HepG2 (cell line): Measurements from ENCODE around the gene POLR2B. TPM values are rescaled to one million over a fixed set of nuclear protein-coding genes. Genes with fewer than 3 reads are reported as not detected.
A peak's percentile ranks its signal among the peaks of the same experiment; 100 is the strongest.

Source experiments
- AGO1 ChIP-seq: fragments of 200-400 bp; formaldehyde crosslinking; IDR thresholded peaks from 2 replicates; pipeline ENCODE4 v1.6.1; 2017; ENCODE audit warnings: mild to moderate bottlenecking, low read depth, low read length, moderate library complexity; ENCODE audit not compliant: poor library complexity, severe bottlenecking
- ATF7-NPFF ChIP-seq: sonication (generic); formaldehyde crosslinking; IDR thresholded peaks from 2 replicates; pipeline ENCODE4 v1.8.1; 2023; ENCODE audit warnings: mild to moderate bottlenecking, low read depth, missing genetic modification reagents, moderate library complexity
- CHCHD3 ChIP-seq: sonication (generic); formaldehyde crosslinking; IDR thresholded peaks from 2 replicates; pipeline ENCODE4 v1.8.0; 2022; ENCODE audit warnings: mild to moderate bottlenecking, missing genetic modification reagents, moderate library complexity
- ETV5 ChIP-seq: IDR thresholded peaks from 2 replicates; pipeline ENCODE4 v1.6.1; 2018; ENCODE audit warnings: missing biosample characterization, missing genetic modification reagents, inconsistent platforms, borderline replicate concordance
- EZH2 ChIP-seq: conservative IDR thresholded peaks from 2 replicates; pipeline ENCODE4 v1.6.1; 2012; ENCODE audit warnings: mild to moderate bottlenecking, low read depth, low read length, moderate library complexity
- FOSL1 ChIP-seq: sonication (generic); formaldehyde crosslinking; IDR thresholded peaks from 2 replicates; pipeline ENCODE4 v1.9.0; 2021; ENCODE audit warnings: missing genetic modification reagents, borderline replicate concordance
- HDAC1 ChIP-seq: sonication (generic); formaldehyde crosslinking; IDR thresholded peaks from 2 replicates; pipeline ENCODE4 v1.5.1; 2020; ENCODE audit warnings: mild to moderate bottlenecking, missing genetic modification reagents
- IRF2 ChIP-seq: IDR thresholded peaks from 2 replicates; pipeline ENCODE4 v1.6.1; 2018; ENCODE audit warnings: missing genetic modification reagents, missing compliant biosample characterization
- JUNB ChIP-seq: sonication (generic); formaldehyde crosslinking; IDR thresholded peaks from 2 replicates; pipeline ENCODE4 v1.8.0; 2022; ENCODE audit warnings: missing genetic modification reagents, mild to moderate bottlenecking, borderline replicate concordance
- MED1 ChIP-seq: sonication (generic); formaldehyde crosslinking; IDR thresholded peaks from 2 replicates; pipeline ENCODE4 v1.4.0; 2020; ENCODE audit warnings: missing genetic modification reagents
- MIER2 ChIP-seq: IDR thresholded peaks from 2 replicates; pipeline ENCODE4 v1.6.1; 2016; ENCODE audit warnings: missing biosample characterization, missing genetic modification reagents
- MLXIP ChIP-seq: sonication (generic); formaldehyde crosslinking; IDR thresholded peaks from 2 replicates; pipeline ENCODE4 v1.9.0; 2021; ENCODE audit warnings: missing genetic modification reagents, borderline replicate concordance
- MTF2 ChIP-seq: sonication (generic); formaldehyde crosslinking; IDR thresholded peaks from 2 replicates; pipeline ENCODE4 v1.5.0; 2020; ENCODE audit warnings: missing genetic modification reagents, borderline replicate concordance
- NPAS2 ChIP-seq: sonication (generic); formaldehyde crosslinking; IDR thresholded peaks from 2 replicates; pipeline ENCODE4 v1.8.0; 2022; ENCODE audit warnings: mild to moderate bottlenecking, missing genetic modification reagents, borderline replicate concordance
- PHF20 ChIP-seq: sonication (generic); formaldehyde crosslinking; IDR thresholded peaks from 2 replicates; pipeline ENCODE4 v1.5.0; 2020; ENCODE audit warnings: mild to moderate bottlenecking, missing genetic modification reagents
- SP1 ChIP-seq, 2 experiments: fragments of 450-650 bp in 1 of 2; sonication (generic) in 1 of 2; formaldehyde crosslinking in 1 of 2; IDR thresholded peaks; 2 replicates each; pipeline versions ENCODE4 v1.4.0 to v1.6.1; 2016 to 2020; ENCODE audit warnings: missing genetic modification reagents in 1 of 2
- STAT6 ChIP-seq: sonication (generic); formaldehyde crosslinking; IDR thresholded peaks from 2 replicates; pipeline ENCODE4 v1.4.0; 2020; ENCODE audit warnings: missing genetic modification reagents, mild to moderate bottlenecking, borderline replicate concordance
- U2AF1 ChIP-seq: fragments of 200-400 bp; formaldehyde crosslinking; optimal IDR thresholded peaks from 2 replicates; pipeline ENCODE3; 2017; ENCODE audit warnings: mild to moderate bottlenecking, low read depth, low read length
- ZBTB25 ChIP-seq: IDR thresholded peaks from 2 replicates; pipeline ENCODE4 v1.6.1; 2018; ENCODE audit warnings: missing genetic modification reagents
- ZBTB7B ChIP-seq: sonication (generic); formaldehyde crosslinking; IDR thresholded peaks from 2 replicates; pipeline ENCODE4 v1.4.0; 2020; ENCODE audit warnings: missing genetic modification reagents
- ZNF253 ChIP-seq: sonication (generic); formaldehyde crosslinking; IDR thresholded peaks from 2 replicates; pipeline ENCODE4 v1.8.0; 2022; ENCODE audit warnings: mild to moderate bottlenecking, missing genetic modification reagents, borderline replicate concordance
- ZNF724P ChIP-seq: sonication (generic); formaldehyde crosslinking; IDR thresholded peaks from 2 replicates; pipeline ENCODE4 v1.8.0; 2022; ENCODE audit warnings: missing genetic modification reagents, borderline replicate concordance
- ZNF737 ChIP-seq: sonication (generic); formaldehyde crosslinking; IDR thresholded peaks from 2 replicates; pipeline ENCODE4 v1.5.0; 2020; ENCODE audit warnings: missing genetic modification reagents, mild to moderate bottlenecking, borderline replicate concordance
- ZNF841 ChIP-seq: sonication (generic); formaldehyde crosslinking; IDR thresholded peaks from 2 replicates; pipeline ENCODE4 v1.8.1; 2023; ENCODE audit warnings: missing genetic modification reagents, borderline replicate concordance
- polyA plus RNA-seq, 8 experiments: library from polyadenylated mRNA; depleted of rRNA in 3 of 8; stranded (reverse) in 7 of 8; unstranded in 1 of 8; fragments of >200 nt; fragmentation: Illumina TruSeq in 4 of 8; extraction: Trizol in 4 of 8; gene quantifications; 2 replicates each; pipeline versions ENCODE4 v1.2.1 to v1.2.3, GENCODE V29; 2011 to 2016; ENCODE audit warnings: low read depth in 4 of 8, missing spikeins in 1 of 8, mixed read lengths in 1 of 8; ENCODE audit not compliant: insufficient read depth in 1 of 8
- total RNA-seq, 5 experiments: library from RNA; depleted of rRNA; stranded (reverse); fragments of >200 nt; fragmentation: Illumina TruSeq; extraction: Trizol; gene quantifications; 2 replicates each; pipeline ENCODE4 v1.2.3, GENCODE V29; 2016; ENCODE audit warnings: low read depth in 1 of 5

Gene POLR2B
- total and polyA plus RNA-seq, 2 of the 13 experiments (the other 11 are each of a cell fraction or from before 2014, with no cell fraction given): 70.6 to 116 TPM

- TF ChIP-seq MED1 (CRISPR knock-in tag): peak; percentile 13; the same call in 1 of the 2 replicates
- no peak for TF ChIP-seq ZNF253 (CRISPR knock-in tag)
- 0 out of 2 replicates have a peak, but pooled peaks have one; percentile 68 for TF ChIP-seq MTF2 (CRISPR knock-in tag)
- no peak for TF ChIP-seq ZBTB7B (CRISPR knock-in tag)
- peak; percentile 61 for TF ChIP-seq PHF20 (CRISPR knock-in tag)
- TF ChIP-seq MLXIP (CRISPR knock-in tag): no peak
- TF ChIP-seq ZNF841 (CRISPR knock-in tag): no peak
- TF ChIP-seq NPAS2 (CRISPR knock-in tag): no peak
- 0 out of 2 replicates have a peak, but pooled peaks have one; percentile 33 for TF ChIP-seq ATF7-NPFF (CRISPR knock-in tag)
- TF ChIP-seq FOSL1 (CRISPR knock-in tag): no peak
- no peak for TF ChIP-seq MIER2 (CRISPR knock-in tag)
- TF ChIP-seq AGO1: no peak
- TF ChIP-seq U2AF1: no peak
- TF ChIP-seq ETV5 (CRISPR knock-in tag): no peak
- no peak for TF ChIP-seq JUNB (CRISPR knock-in tag)
- no peak for TF ChIP-seq ZBTB25 (CRISPR knock-in tag)
- TF ChIP-seq CHCHD3: no peak
- TF ChIP-seq EZH2: no peak
- TF ChIP-seq HDAC1 (CRISPR knock-in tag): peak; percentile 79
- TF ChIP-seq SP1 (IDR thresholded peaks at IDR 0.05): no peak
- peak; percentile 41; the same call in 1 of the 2 replicates for TF ChIP-seq SP1 (CRISPR knock-in tag; IDR thresholded peaks at IDR 0.05)
- 0 out of 2 replicates have a peak, but pooled peaks have one; percentile 14 for TF ChIP-seq IRF2
- TF ChIP-seq ZNF737 (CRISPR knock-in tag): no peak
- no peak for TF ChIP-seq ZNF724P (CRISPR knock-in tag)
- no peak for TF ChIP-seq STAT6 (CRISPR knock-in tag)
Observed at GRCh38 chr4:56977321-56978012, 1.2 kb upstream of the POLR2B start, which contains the start of gene NOA1 (continued).
